ENCODE results near the gene CLSTN2.

- TF ChIP-seq ELF4 (IDR thresholded peaks at IDR 0.05): no peak
- no peak for TF ChIP-seq NFRKB (IDR thresholded peaks at IDR 0.05)
- no peak for TF ChIP-seq SP1 (IDR thresholded peaks at IDR 0.05)
- TF ChIP-seq, protein P1, sequence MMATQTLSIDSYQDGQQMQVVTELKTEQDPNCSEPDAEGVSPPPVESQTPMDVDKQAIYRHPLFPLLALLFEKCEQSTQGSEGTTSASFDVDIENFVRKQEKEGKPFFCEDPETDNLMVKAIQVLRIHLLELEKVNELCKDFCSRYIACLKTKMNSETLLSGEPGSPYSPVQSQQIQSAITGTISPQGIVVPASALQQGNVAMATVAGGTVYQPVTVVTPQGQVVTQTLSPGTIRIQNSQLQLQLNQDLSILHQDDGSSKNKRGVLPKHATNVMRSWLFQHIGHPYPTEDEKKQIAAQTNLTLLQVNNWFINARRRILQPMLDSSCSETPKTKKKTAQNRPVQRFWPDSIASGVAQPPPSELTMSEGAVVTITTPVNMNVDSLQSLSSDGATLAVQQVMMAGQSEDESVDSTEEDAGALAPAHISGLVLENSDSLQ (IDR thresholded peaks at IDR 0.05): no peak
- no peak for TF ChIP-seq FOXM1 (IDR thresholded peaks at IDR 0.05; ENCODE audit: borderline replicate concordance)
Measured at GRCh38 chr3:140338916-140339315, 403.9 kb downstream of the CLSTN2 start.

Measured in HEK293T (cell line).